KMS-11 (cell line): ENCODE results near the gene TLK1.

Source experiments
- H2AFZ ChIP-seq: fragments of 200-600 bp; sonication (generic); 2 replicates; pipeline ENCODE4 v1.6.1; 2016; ENCODE audit warnings: antibody characterized with exemption, mixed run types, low read depth
- H3K27ac ChIP-seq: fragments of 200-600 bp; sonication (generic); 2 replicates; pipeline ENCODE4 v1.6.1; 2016; ENCODE audit warnings: mild to moderate bottlenecking, mixed run types
- H3K27me3 ChIP-seq: fragments of 200-600 bp; sonication (generic); 2 replicates; pipeline ENCODE4 v1.6.1; 2017; ENCODE audit warnings: mild to moderate bottlenecking, low read depth, mixed run types, moderate library complexity; ENCODE audit not compliant: insufficient read depth
- H3K36me3 ChIP-seq: fragments of 200-600 bp; sonication (generic); 2 replicates; pipeline ENCODE4 v1.6.1; 2017; ENCODE audit warnings: mild to moderate bottlenecking, mixed run types; ENCODE audit not compliant: insufficient read depth
- H3K4me1 ChIP-seq: fragments of 200-600 bp; sonication (generic); 2 replicates; pipeline ENCODE4 v1.6.1; 2016; ENCODE audit warnings: mild to moderate bottlenecking, low read depth, mixed run types; ENCODE audit not compliant: poor library complexity, severe bottlenecking
- H3K4me2 ChIP-seq: fragments of 200-600 bp; sonication (generic); 2 replicates; pipeline ENCODE4 v1.7.0; 2016; ENCODE audit warnings: mild to moderate bottlenecking, mixed run types
- H3K4me3 ChIP-seq: fragments of 200-600 bp; sonication (generic); IDR thresholded peaks from 2 replicates; pipeline ENCODE4 v1.6.1; 2017; ENCODE audit warnings: low read depth, low read length, mixed read lengths; ENCODE audit not compliant: insufficient read depth
- H3K79me2 ChIP-seq: fragments of 200-600 bp; sonication (generic); 2 replicates; pipeline ENCODE4 v1.6.1; 2016; ENCODE audit warnings: low read depth, mixed run types; ENCODE audit not compliant: insufficient read depth
- H3K9ac ChIP-seq: fragments of 200-600 bp; sonication (generic); 2 replicates; pipeline ENCODE4 v1.6.1; 2016; ENCODE audit warnings: mild to moderate bottlenecking, mixed run types
- H4K20me1 ChIP-seq: fragments of 200-600 bp; sonication (generic); 2 replicates; pipeline ENCODE4 v1.6.1; 2016; ENCODE audit warnings: mild to moderate bottlenecking, mixed run types; ENCODE audit not compliant: insufficient read depth
- TF ChIP-seq, protein P1 (sequence below): fragments of 200-600 bp; sonication (generic); conservative IDR thresholded peaks from 2 replicates; pipeline ENCODE4 v1.6.1; 2017; ENCODE audit warnings: low read depth, mild to moderate bottlenecking, antibody characterized with exemption, low read length, moderate library complexity, mixed read lengths

TLK1 gene

DNA sequence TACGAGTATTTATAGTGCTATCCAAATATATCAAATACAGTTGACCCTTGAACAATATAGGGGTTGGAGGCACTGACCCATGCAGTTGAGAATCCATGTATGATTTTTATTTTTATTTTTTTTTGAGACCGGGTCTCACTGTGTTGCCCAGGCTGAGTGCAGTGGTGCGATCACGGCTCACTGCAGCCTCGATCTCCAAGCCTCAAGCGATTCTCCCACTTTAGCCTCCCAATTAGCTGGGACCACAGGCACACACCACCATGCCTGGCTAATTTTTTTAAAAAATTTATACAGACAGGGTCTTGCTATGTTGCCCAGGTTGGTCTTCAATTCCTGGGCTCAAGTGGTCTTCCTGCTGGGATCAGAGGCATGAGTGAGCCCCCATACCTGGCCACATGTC is 161.0 kb downstream of the TLK1 start:
- H3K79me2 ChIP-seq: no peaks in the 10 kb centered on the region
- no peak overlapping the region for H2AFZ ChIP-seq
- no peak overlapping the region for H3K4me3 ChIP-seq
- H3K4me1 ChIP-seq: no peaks in the 10 kb centered on the region
- no peak overlapping the region for H3K9ac ChIP-seq
- no peak overlapping the region for H3K4me2 ChIP-seq
- TF ChIP-seq, protein P1, sequence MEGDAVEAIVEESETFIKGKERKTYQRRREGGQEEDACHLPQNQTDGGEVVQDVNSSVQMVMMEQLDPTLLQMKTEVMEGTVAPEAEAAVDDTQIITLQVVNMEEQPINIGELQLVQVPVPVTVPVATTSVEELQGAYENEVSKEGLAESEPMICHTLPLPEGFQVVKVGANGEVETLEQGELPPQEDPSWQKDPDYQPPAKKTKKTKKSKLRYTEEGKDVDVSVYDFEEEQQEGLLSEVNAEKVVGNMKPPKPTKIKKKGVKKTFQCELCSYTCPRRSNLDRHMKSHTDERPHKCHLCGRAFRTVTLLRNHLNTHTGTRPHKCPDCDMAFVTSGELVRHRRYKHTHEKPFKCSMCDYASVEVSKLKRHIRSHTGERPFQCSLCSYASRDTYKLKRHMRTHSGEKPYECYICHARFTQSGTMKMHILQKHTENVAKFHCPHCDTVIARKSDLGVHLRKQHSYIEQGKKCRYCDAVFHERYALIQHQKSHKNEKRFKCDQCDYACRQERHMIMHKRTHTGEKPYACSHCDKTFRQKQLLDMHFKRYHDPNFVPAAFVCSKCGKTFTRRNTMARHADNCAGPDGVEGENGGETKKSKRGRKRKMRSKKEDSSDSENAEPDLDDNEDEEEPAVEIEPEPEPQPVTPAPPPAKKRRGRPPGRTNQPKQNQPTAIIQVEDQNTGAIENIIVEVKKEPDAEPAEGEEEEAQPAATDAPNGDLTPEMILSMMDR: no peak
- H3K36me3 ChIP-seq: no peaks in the 10 kb centered on the region
- H4K20me1 ChIP-seq: no peaks in the 10 kb centered on the region
- H3K27ac ChIP-seq: no peak overlapping the region
- no peaks in the 10 kb centered on the region for H3K27me3 ChIP-seq

DNA sequence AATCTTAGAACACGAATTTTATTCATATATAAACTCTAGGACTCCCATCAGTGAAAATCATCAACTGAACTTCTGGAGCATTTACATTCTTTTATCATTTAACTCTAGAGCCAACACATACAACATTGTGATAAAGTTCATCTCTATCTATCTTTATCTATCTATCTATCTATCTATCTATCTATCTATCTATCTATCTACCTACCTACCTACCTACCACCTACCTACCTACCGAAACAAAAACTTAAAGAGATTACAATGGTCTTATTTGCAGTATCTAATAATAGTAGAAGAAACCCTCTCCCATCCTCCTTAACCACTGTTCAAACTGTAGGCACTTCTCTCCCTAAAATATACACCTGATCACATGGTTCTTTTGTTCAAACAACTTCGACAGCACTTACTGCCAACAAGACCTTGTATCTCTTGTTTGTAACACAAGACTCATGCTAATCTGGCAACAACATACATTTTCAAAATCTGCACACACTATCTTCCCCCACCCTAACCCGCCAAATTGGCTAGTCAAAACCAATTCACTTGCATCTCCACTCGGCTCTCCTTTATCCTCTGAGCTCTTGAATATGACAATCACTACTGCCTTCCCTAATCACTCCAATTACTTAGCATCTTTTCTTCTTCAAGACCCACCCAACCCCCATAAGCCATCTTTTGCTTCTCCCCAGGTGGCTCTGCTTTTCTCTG is 162.6 kb downstream of the TLK1 start:
- Histone ChIP-seq H2AFZ (no peak overlapping the region), H3K4me3 (no peak overlapping the region), H3K4me2 (no peak overlapping the region), H3K4me1 (no peaks in the 10 kb centered on the region), H3K9ac (no peak overlapping the region), H3K27me3 (no peaks in the 10 kb centered on the region), H3K36me3 (no peaks in the 10 kb centered on the region), H4K20me1 (no peaks in the 10 kb centered on the region), H3K79me2 (no peaks in the 10 kb centered on the region), H3K27ac (no peak overlapping the region)
- TF ChIP-seq, protein P1: no peak

DNA sequence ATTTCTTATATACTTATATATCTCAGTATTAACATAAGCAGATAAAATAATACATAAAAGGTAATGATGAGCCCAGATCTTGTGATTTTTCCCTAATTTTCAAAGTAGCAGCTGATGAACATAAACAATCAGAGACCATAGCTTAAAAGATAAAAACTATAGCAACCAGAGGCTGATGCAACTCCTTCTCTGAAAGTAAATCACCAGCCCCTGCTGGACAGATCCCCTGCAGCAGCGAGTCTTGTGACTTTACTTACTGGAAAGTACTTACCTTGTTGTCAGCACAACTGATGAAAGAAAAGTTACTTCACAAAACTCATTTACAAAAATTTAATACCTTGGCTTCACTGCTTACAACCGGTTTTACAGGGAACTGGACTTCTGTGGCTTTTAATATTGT is 164.4 kb downstream of the TLK1 start:
- H3K79me2 ChIP-seq: no peaks in the 10 kb centered on the region
- TF ChIP-seq, protein P1: no peak
- no peaks in the 10 kb centered on the region for H3K27me3 ChIP-seq
- no peak overlapping the region for H2AFZ ChIP-seq
- no peak overlapping the region for H3K4me2 ChIP-seq
- H3K36me3 ChIP-seq: no peaks in the 10 kb centered on the region
- no peaks in the 10 kb centered on the region for H3K4me1 ChIP-seq
- no peak overlapping the region for H3K4me3 ChIP-seq
- H4K20me1 ChIP-seq: no peaks in the 10 kb centered on the region
- no peak overlapping the region for H3K9ac ChIP-seq
- H3K27ac ChIP-seq: no peak overlapping the region

DNA sequence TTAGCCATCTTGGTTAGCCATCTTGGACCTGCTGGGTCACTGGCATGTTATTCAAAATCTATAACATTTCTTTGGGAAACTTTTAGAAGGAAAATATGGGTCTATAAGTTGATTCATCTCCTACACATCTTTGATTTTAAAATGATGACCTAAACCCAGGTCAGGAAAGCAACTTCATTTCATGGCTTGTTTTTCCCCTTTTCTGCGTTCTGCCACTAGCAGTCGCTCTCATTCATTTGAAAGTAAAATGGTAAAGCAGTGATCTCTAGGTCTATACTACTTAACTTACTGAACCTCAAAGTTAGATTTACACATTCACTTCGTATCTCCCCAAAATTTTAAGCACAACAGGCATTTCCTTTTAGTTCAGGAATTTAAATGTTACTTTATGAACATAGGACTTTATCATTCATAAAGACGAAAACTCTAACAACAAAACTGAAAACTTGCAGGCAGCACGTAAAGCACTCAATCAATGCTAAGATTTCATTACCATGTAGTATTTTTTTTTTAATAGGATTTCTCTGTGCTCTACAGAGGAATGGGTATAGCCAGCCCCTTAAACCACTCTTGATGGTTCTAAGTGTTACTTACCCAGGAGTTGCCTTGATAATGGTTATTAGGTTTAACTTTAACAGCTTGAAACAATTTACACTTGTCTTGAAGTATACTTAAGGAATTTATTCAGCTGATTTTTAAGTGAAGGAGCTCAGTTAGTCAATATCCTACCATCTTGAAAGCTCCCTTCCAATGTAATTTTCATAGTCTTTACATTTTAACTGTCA is 169.1 kb downstream of the TLK1 start:
- no peak overlapping the region for H3K9ac ChIP-seq
- no peak overlapping the region for H2AFZ ChIP-seq
- no peaks in the 10 kb centered on the region for H3K36me3 ChIP-seq
- no peak overlapping the region for H3K4me3 ChIP-seq
- no peaks in the 10 kb centered on the region for H3K79me2 ChIP-seq
- H3K27ac ChIP-seq: no peak overlapping the region
- no peaks in the 10 kb centered on the region for H3K4me1 ChIP-seq
- H3K4me2 ChIP-seq: no peak overlapping the region
- TF ChIP-seq, protein P1: no peak
- H3K27me3 ChIP-seq: no peaks in the 10 kb centered on the region
- H4K20me1 ChIP-seq: no peaks in the 10 kb centered on the region
